ENCODE data around the gene BRF1.
A peak's percentile ranks its signal among the peaks of the same experiment; 100 is the strongest.

The BRF1 gene

DNA sequence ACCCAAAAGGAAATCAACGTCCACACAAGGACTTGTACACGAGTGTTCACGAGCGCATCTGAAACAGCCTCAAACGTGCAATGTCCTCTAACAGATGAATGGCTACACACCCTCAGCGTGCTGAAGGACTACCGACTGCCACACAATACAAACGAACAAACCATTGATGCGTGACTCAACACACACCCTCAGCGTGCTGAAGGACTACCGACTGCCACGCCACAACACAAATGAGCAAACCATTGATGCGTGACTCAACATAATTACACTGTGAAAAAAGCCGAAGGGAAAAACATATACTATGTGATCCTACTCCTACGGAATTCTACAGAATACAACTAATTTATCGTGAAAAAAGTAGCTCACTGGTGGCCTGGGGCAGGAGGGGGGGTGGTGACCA, 77.5 kb downstream of the BRF1 start:
- TF ChIP-seq, protein P1, sequence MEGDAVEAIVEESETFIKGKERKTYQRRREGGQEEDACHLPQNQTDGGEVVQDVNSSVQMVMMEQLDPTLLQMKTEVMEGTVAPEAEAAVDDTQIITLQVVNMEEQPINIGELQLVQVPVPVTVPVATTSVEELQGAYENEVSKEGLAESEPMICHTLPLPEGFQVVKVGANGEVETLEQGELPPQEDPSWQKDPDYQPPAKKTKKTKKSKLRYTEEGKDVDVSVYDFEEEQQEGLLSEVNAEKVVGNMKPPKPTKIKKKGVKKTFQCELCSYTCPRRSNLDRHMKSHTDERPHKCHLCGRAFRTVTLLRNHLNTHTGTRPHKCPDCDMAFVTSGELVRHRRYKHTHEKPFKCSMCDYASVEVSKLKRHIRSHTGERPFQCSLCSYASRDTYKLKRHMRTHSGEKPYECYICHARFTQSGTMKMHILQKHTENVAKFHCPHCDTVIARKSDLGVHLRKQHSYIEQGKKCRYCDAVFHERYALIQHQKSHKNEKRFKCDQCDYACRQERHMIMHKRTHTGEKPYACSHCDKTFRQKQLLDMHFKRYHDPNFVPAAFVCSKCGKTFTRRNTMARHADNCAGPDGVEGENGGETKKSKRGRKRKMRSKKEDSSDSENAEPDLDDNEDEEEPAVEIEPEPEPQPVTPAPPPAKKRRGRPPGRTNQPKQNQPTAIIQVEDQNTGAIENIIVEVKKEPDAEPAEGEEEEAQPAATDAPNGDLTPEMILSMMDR (conservative IDR thresholded peaks at IDR 0.05): no peak
- H3K27ac ChIP-seq: peak overlapping the region; percentile 25; the same call in 1 of the 2 replicates

GRCh38 chr14:105221598-105222178, 79.1 kb downstream of the BRF1 start:
- TF ChIP-seq, protein P1 (conservative IDR thresholded peaks at IDR 0.05): no peak
- H3K27ac ChIP-seq: no peak overlapping the region

DNA sequence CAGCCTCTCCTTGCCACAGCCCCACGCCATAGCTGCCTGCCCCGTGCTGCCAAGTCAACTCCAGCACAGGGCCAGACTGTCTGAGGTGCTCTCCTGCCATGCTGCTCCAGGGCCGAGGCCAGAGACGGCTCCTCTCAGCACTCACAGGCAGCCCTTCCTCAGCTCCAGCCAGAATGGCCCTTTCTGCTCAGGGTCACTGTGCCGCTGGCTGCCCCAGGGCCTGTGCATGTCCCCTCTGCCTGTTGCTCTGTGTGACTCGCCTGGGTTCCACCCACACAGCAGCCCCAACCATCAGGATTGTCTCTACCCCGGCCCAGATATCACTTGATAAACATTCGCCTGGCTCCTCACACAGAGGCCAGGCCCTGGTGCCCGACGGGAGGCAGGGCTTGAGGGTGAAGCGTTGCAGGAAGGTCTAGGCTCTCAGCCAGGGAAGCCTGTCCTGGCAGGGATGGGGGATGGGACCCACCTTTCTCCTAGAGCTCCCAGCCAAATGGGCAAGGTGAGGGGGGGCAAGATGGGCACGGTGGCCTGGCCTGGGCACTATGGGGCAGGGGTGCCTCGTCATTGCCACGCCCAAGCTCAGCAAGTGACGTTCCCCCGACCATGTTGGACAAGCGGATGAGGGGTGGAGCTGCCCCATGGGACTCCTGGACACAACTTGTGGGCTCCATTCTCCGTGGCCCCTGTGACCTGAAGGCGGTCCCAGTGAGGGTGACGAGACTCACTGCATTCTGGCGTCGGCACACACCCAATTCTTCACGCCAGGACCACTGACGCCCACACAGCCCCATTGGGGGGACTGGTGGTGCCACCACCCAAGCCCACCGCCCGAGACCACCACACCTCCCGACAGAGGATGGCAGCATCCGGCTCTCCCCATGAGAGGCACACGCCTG, 79.9 kb downstream of the BRF1 start:
- H3K27ac ChIP-seq: peak overlapping the region; percentile 21; the same call in 1 of the 2 replicates
- TF ChIP-seq, protein P1 (conservative IDR thresholded peaks at IDR 0.05): no peak

- TF ChIP-seq, protein P1 (conservative IDR thresholded peaks at IDR 0.05): no peak
Measured at GRCh38 chr14:105219753-105220152, 81.0 kb downstream of the BRF1 start.

DNA sequence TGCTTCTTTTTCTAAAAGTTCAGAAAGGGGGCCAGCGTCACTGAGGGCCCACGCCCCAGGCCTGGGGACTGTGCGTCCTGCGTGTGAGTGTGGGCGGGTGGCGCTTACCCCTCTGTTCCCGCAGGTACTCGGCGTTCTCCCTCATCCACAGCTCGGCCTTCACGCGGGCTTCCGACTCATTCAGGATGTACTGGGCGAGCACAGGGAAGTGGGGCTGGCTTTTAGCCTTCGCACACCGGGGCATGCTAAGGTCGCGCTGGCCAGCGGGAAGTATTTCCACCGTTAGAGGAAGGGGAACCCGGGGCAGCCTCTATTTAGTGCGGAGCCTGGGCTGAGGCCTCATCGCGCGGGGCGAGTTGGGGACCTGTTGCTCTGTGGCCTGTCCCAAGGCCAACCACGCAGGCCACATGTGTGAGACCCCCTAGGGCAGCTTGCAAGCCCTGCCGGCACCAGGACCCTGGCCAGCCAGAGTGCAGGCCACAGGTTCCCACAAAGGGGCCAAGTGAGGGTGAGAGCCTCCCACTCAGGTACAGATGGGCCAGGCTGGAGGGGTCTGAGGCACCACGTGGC, 81.7 kb downstream of the BRF1 start:
- TF ChIP-seq, protein P1 (conservative IDR thresholded peaks at IDR 0.05): no peak
- H3K27ac ChIP-seq: no peak overlapping the region

More at GRCh38 chr14:105219753-105220152, 81.0 kb downstream of the BRF1 start:
- H3K27ac ChIP-seq: no peak overlapping the region

DNA sequence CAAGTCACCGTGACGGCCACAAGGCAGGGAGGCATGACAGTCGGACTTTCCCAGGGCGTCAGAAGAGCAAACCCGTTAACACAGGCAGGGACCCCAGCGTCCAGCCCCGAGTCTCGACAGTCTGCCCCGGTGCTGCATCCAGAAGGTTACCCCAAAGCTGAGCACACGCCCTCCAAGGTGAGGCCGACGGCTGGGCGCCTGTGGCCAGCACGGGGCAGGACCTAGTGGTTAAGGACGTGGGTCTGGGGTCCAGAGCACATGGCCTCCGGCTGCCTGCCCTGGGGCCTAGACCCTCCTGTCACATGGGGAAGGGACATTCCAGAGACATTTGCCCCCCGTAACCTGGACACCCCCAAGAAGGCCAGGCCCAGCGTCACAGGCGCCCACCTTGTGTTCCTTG, 82.2 kb downstream of the BRF1 start:
- TF ChIP-seq, protein P1 (conservative IDR thresholded peaks at IDR 0.05): no peak
- H3K27ac ChIP-seq: no peak overlapping the region

DNA sequence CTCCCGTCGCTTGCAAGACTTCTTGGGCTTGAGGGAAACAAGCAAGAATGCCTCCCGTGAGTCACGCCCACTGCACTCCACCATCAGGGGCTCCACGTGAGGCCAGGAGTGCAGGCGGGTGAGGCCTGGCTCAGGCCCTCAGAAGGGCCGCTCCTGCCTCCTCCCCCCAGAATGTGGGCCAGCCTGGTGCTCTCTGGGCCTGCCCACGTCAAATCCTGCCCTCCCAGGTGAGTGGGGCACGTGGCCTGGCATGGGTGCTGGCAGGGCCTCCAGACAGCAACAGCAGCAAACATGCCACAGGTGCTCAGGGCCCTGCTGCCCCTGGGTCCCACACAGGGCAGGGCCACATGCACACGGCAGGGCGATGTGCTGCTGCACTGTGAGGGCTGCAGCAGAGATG, 83.0 kb downstream of the BRF1 start:
- no peak overlapping the region for H3K27ac ChIP-seq
- TF ChIP-seq, protein P1 (conservative IDR thresholded peaks at IDR 0.05): no peak

Measured in VCaP (cell line).